Activated naive CD8-positive, alpha-beta T cell treated with anti-CD3 and anti-CD28 coated beads, Interleukin-2, amount 10 ng/mL, durations not matched to agents 7 days and 5 days (primary cell): ENCODE data around the gene TBC1D10B. TPM values are rescaled to one million over a fixed set of nuclear protein-coding genes. Genes with fewer than 3 reads are reported as not detected.
"Not testable (repeated sequence)": the region's sequence is repeated elsewhere in the genome, so short reads cannot be mapped to it uniquely, and the experiment has no call there.

Source experiments
- ATAC-seq: fragments of 150-1000 bp; cut with Tn5 transposase; one replicate; pipeline ENCODE4 v1.10.0; 2021; ENCODE audit warnings: low read depth, moderate library complexity
- POLR2A ChIA-PET: fragments of 350-600 bp; sonication (Branson Sonifier 250); formaldehyde crosslinking; loops from one replicate; lab custom pipeline; 2021; ENCODE audit warnings: antibody characterized with exemption; lab: Charles Lee
- DNase-seq: peaks from one replicate; pipeline ENCODE4 v3.0.0; 2021
- H3K27ac Mint-ChIP-seq: one replicate; pipeline ENCODE4 v1.8.0; 2022; ENCODE audit warnings: mild to moderate bottlenecking, mixed read lengths
- H3K27me3 Mint-ChIP-seq: one replicate; pipeline ENCODE4 v1.8.0; 2022; ENCODE audit warnings: mild to moderate bottlenecking, moderate library complexity, mixed read lengths
- H3K36me3 Mint-ChIP-seq: one replicate; pipeline ENCODE4 v1.8.0; 2021; ENCODE audit warnings: mild to moderate bottlenecking, mixed read lengths
- H3K4me1 Mint-ChIP-seq: one replicate; pipeline ENCODE4 v1.8.0; 2021; ENCODE audit warnings: mixed read lengths
- H3K4me3 Mint-ChIP-seq: one replicate; pipeline ENCODE4 v1.8.0; 2022; ENCODE audit warnings: mild to moderate bottlenecking, moderate library complexity, mixed read lengths
- H3K9me3 Mint-ChIP-seq: one replicate; pipeline ENCODE4 v1.8.0; 2021; ENCODE audit warnings: mixed read lengths
- total RNA-seq, 2 experiments: library from RNA; stranded (reverse); gene quantifications; one replicate each; pipeline ENCODE4 v1.2.3, GENCODE V29; 2021

The TBC1D10B gene
- total RNA-seq, 2 experiments from 2014 or later, result 63.6 to 69.8 TPM

DNA sequence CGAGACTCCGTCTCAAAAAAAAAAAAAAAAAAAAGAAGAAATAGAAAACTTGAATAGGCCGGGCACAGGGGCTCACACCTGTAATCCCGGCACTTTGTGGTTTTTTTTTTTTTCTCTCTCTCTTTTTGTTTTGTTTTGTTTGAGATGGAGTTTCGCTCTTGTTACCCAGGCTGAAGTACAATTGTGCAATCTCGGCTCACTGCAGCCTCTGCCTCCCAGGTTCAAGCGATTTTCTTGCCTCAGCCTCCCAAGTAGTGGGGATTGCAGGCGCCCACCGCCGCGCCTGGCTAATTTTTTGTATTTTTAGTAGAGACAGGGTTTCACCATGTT, 26.8 kb downstream of the TBC1D10B start:
- H3K9me3 Mint-ChIP-seq, POLR2A ChIA-PET, H3K36me3 Mint-ChIP-seq, DNase-seq, H3K4me3 Mint-ChIP-seq, H3K4me1 Mint-ChIP-seq, H3K27ac Mint-ChIP-seq, ATAC-seq, H3K27me3 Mint-ChIP-seq: not testable (repeated sequence)

DNA sequence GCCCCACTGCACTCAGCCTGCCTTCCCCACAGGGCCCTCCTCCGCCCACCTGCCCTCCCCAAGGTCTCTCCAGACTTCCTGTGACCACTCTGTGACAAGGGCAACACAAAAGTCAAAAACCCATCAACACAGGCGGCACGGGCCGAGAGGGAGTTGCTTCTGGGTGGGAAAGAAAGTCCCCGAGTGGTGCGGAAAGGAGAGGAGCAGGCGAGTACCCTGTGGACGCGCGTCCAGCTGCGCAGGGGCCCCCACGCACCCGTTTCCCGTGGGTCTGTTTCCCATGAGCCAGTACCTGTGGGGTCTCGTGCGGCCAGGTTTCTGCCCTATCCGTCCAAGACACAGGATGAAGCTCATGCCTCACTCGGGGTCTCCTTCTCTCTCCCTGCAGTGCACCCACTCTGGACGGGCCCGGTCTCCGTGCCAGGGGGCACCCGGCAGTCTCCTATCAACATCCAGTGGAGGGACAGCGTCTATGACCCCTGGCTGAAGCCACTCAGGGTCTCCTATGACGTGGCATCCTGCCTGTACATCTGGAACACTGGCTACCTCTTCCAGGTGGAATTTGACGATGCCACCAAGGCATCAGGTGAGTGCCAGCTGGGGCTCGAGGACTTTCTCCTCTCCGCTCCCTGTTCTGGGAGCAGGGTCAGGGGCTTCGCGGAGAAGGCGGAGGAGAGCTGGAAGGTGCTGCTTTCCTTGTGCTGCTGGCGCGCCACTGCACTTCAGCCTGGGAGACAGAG, 27.4 kb downstream of the TBC1D10B start:
- POLR2A ChIA-PET, result interaction anchor here (1.9 kb wide), 1 partner anchor 12 kb away, joined by 9 read pairs; the partner anchor contains the start of gene CD2BP2
- Mint-ChIP-seq H3K9me3 (no peaks in the 10 kb centered on the region), H3K27me3 (no peaks in the 10 kb centered on the region), H3K36me3 (no peaks in the 10 kb centered on the region), H3K4me3 (no peak overlapping the region), H3K27ac (no peak overlapping the region), H3K4me1 (peaks cover 8% of the 10 kb centered on the region)
- ATAC-seq (no peak), DNase-seq (no peak)

GRCh38 chr16:30341971-30342370, 28.3 kb downstream of the TBC1D10B start:
- not testable (repeated sequence) for H3K27me3 Mint-ChIP-seq, H3K4me3 Mint-ChIP-seq, H3K27ac Mint-ChIP-seq, H3K36me3 Mint-ChIP-seq, H3K4me1 Mint-ChIP-seq, H3K9me3 Mint-ChIP-seq, DNase-seq, ATAC-seq
- POLR2A ChIA-PET, result interaction anchor here (1.9 kb wide), 1 partner anchor 13 kb away, joined by 9 read pairs; the partner anchor contains the start of gene CD2BP2

DNA sequence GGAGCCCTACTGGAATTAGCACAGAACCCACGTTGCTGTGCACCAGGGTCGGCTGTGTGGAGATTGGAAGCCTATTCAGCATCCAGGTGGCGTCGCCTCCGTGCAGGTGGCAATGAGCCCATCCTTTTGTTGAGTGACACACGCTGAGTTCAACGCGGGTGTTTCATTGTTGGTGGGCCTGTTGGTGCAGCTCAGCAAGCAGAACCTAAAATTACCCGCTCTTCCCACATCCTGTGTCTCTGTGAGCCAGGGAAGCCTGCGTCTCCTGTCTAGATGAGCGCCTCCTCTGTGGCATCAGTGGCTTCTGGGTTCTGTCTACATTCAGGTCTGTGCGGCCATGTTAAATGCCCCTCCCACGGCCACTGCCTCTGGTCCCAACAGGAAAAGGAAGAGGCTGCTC, 29.7 kb downstream of the TBC1D10B start:
- peak; percentile 70 for ATAC-seq
- POLR2A ChIA-PET, result interaction anchor here (0.6 to 1.9 kb wide), 3 partner anchors 14 to 48 kb away, joined by 4 to 9 read pairs (median 6); partner anchors contain the start of gene CD2BP2
- peak overlapping the region; percentile 66 for H3K4me3 Mint-ChIP-seq
- peaks cover 13% of the 10 kb centered on the region for H3K4me1 Mint-ChIP-seq
- H3K36me3 Mint-ChIP-seq, result no peaks in the 10 kb centered on the region
- peak overlapping the region; percentile 58 for H3K27ac Mint-ChIP-seq
- no peaks in the 10 kb centered on the region for H3K27me3 Mint-ChIP-seq
- no peak for DNase-seq
- H3K9me3 Mint-ChIP-seq, result no peaks in the 10 kb centered on the region

DNA sequence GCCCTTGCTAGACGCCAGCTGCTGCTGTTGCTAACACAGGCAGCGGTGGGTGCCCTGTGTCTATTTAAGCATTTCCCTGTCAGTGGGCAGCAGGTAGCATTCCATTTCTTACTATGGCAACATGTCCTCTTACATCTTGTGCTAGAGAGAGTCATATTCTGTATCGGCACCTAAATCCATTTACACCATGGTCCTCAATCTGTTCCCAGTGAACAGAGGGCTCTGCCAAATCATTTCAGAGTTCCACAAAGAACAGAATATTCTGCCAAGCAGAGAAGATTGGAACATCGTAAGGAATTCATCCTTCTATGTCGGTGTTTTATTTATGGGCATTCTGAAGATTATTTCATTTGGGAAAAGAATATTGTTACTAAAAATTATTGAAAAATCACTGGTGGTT, 31.6 kb downstream of the TBC1D10B start:
- H3K36me3 Mint-ChIP-seq, ATAC-seq, H3K9me3 Mint-ChIP-seq, POLR2A ChIA-PET, H3K27ac Mint-ChIP-seq, H3K27me3 Mint-ChIP-seq, DNase-seq, H3K4me3 Mint-ChIP-seq: not testable (repeated sequence)
- peaks cover 15% of the 10 kb centered on the region for H3K4me1 Mint-ChIP-seq

GRCh38 chr16:30337964-30338357, 32.3 kb downstream of the TBC1D10B start:
- ATAC-seq, H3K27me3 Mint-ChIP-seq, POLR2A ChIA-PET, H3K27ac Mint-ChIP-seq, H3K4me3 Mint-ChIP-seq, DNase-seq, H3K9me3 Mint-ChIP-seq, H3K36me3 Mint-ChIP-seq: not testable (repeated sequence)
- peaks cover 15% of the 10 kb centered on the region for H3K4me1 Mint-ChIP-seq

- H3K4me3 Mint-ChIP-seq, result peak overlapping the region; percentile 88
- peaks cover 17% of the 10 kb centered on the region for H3K4me1 Mint-ChIP-seq
- no peaks in the 10 kb centered on the region for H3K27me3 Mint-ChIP-seq
- no peaks in the 10 kb centered on the region for H3K9me3 Mint-ChIP-seq
- H3K36me3 Mint-ChIP-seq, result peaks cover 1% of the 10 kb centered on the region
- ATAC-seq, result peak; percentile 0
- POLR2A ChIA-PET, result interaction anchor here (0.6 to 2.0 kb wide), 14 partner anchors 18 to 270 kb away, joined by 3 to 13 read pairs (median 3); partner anchors contain the start of genes ALDOA, CD2BP2, DCTPP1 and ZNF771
- DNase-seq, result no peak
- peak overlapping the region; percentile 84 for H3K27ac Mint-ChIP-seq
Measured at GRCh38 chr16:30335598-30336474, 34.5 kb downstream of the TBC1D10B start.

- peak overlapping the region; percentile 88 for H3K4me3 Mint-ChIP-seq
- not testable (repeated sequence) for H3K9me3 Mint-ChIP-seq, H3K36me3 Mint-ChIP-seq, H3K27me3 Mint-ChIP-seq
- peak; percentile 82 for ATAC-seq
- POLR2A ChIA-PET, result interaction anchor here (0.6 to 2.0 kb wide), 13 partner anchors 19 to 269 kb away, joined by 3 to 13 read pairs (median 3); partner anchors contain the start of genes ALDOA, CD2BP2, DCTPP1 and ZNF771
- DNase-seq, result peak; percentile 92
- peak overlapping the region; percentile 84 for H3K27ac Mint-ChIP-seq
- peaks cover 16% of the 10 kb centered on the region for H3K4me1 Mint-ChIP-seq
Measured at GRCh38 chr16:30335028-30335597, 35.2 kb downstream of the TBC1D10B start.

DNA sequence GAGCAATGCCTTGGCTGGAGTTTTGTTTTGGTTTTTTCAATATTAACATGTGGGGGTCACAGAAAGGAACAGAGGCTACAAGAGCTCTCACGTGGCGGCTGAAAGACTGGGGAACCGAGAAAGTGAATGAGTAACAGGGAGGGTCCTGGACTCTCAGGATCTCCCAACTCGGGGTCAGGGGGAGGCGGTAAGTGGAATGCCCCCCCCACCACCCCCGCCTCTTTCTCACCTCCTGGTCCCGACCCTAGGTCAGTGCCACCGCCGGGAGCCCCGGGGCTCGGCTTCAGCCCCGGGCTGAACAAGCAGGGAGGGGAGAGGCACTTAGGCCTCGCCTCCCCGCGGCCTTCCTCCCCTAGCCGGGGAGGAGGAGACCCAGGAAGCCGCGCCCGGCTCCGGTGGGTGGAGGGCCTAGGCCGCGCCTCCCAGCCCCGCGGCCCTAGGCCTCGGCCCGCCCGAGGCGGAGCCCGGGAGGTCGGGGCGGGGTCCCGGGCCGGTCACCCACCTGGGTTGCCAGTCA, 35.8 kb downstream of the TBC1D10B start:
- H3K4me1 Mint-ChIP-seq, result peaks cover 13% of the 10 kb centered on the region
- POLR2A ChIA-PET, result interaction anchor here (0.8 to 2.0 kb wide), 6 partner anchors 19 to 269 kb away, joined by 3 to 13 read pairs (median 4); partner anchors contain the start of genes ALDOA, CD2BP2 and DCTPP1
- H3K4me3 Mint-ChIP-seq, result peak overlapping the region; percentile 100
- H3K27ac Mint-ChIP-seq, result peak overlapping the region; percentile 85
- H3K27me3 Mint-ChIP-seq, H3K9me3 Mint-ChIP-seq, H3K36me3 Mint-ChIP-seq: not testable (repeated sequence)
- DNase-seq (peak; percentile 91), ATAC-seq (peak; percentile 93)

- H3K4me3 Mint-ChIP-seq, result not testable (repeated sequence)
Measured at GRCh38 chr16:30324220-30324619, 46.1 kb downstream of the TBC1D10B start.

GRCh38 chr16:30318647-30319046, 51.6 kb downstream of the TBC1D10B start:
- POLR2A ChIA-PET, result interaction anchor here (0.6 kb wide), 1 partner anchor 38 kb away, joined by 3 read pairs; no protein-coding TSS in a partner anchor
- not testable (repeated sequence) for H3K36me3 Mint-ChIP-seq, H3K4me3 Mint-ChIP-seq, H3K27me3 Mint-ChIP-seq, H3K4me1 Mint-ChIP-seq, ATAC-seq, H3K27ac Mint-ChIP-seq, DNase-seq, H3K9me3 Mint-ChIP-seq

More at GRCh38 chr16:30324220-30324619, 46.1 kb downstream of the TBC1D10B start:
- H3K9me3 Mint-ChIP-seq, H3K27me3 Mint-ChIP-seq, H3K27ac Mint-ChIP-seq, H3K4me1 Mint-ChIP-seq, POLR2A ChIA-PET, H3K36me3 Mint-ChIP-seq, DNase-seq, ATAC-seq: not testable (repeated sequence)

DNA sequence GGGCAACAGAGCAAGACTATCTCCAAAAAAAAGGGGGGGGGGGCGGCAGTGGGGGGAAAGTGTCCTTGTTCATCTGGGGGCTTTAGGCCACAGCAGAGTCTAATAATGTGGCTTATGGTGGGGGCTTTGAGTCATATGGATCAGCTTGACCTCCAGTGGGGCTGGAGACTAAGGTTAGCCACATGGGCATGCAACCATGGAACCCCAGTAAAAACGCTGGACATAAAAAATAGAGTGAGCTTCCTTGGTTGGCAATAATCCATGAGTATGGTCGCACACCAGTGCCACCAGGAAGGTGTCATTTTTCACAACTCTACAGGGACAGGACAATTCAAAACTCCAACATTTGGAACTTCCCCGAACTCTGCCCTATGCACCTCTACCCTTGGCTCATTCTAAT, 59.4 kb downstream of the TBC1D10B start:
- H3K27me3 Mint-ChIP-seq, ATAC-seq, H3K9me3 Mint-ChIP-seq, POLR2A ChIA-PET, H3K4me3 Mint-ChIP-seq, DNase-seq, H3K36me3 Mint-ChIP-seq, H3K27ac Mint-ChIP-seq: not testable (repeated sequence)
- peaks cover 16% of the 10 kb centered on the region for H3K4me1 Mint-ChIP-seq

GRCh38 chr16:30309255-30309654, 61.0 kb downstream of the TBC1D10B start:
- POLR2A ChIA-PET, result not testable (repeated sequence)

More at GRCh38 chr16:30309255-30309654, 61.0 kb downstream of the TBC1D10B start:
- H3K27ac Mint-ChIP-seq, result peak overlapping the region; percentile 25
- peaks cover 13% of the 10 kb centered on the region for H3K4me1 Mint-ChIP-seq
- not testable (repeated sequence) for H3K27me3 Mint-ChIP-seq, H3K9me3 Mint-ChIP-seq, DNase-seq, ATAC-seq, H3K4me3 Mint-ChIP-seq, H3K36me3 Mint-ChIP-seq
